Smooth muscle cell (in vitro differentiated cells): ENCODE data around the gene CAMSAP3. TPM values are rescaled to one million over a fixed set of nuclear protein-coding genes. Genes with fewer than 3 reads are reported as not detected.

Source experiments
- DNase-seq: peaks from one replicate; lab custom pipeline; 2025; ENCODE audit not compliant: unreplicated experiment; lab: John Stamatoyannopoulos, UW
- H2AFZ ChIP-seq: fragments of 200-600 bp; sonication (generic); 2 replicates; pipeline ENCODE4 v1.6.0; 2016; ENCODE audit warnings: antibody characterized with exemption, low read depth, mild to moderate bottlenecking
- H3F3A ChIP-seq: fragments of 200-600 bp; sonication (generic); 2 replicates; pipeline ENCODE4 v1.6.0; 2017; ENCODE audit warnings: antibody characterized with exemption, low read depth
- H3K27ac ChIP-seq: fragments of 200-600 bp; sonication (generic); 2 replicates; pipeline ENCODE4 v1.5.1; 2016; ENCODE audit warnings: low read depth, mild to moderate bottlenecking
- H3K27me3 ChIP-seq: fragments of 200-600 bp; sonication (generic); 2 replicates; pipeline ENCODE4 v1.6.1; 2016; ENCODE audit warnings: low read depth, mild to moderate bottlenecking
- H3K36me3 ChIP-seq: fragments of 200-600 bp; sonication (generic); 2 replicates; pipeline ENCODE4 v1.5.1; 2016; ENCODE audit warnings: low read depth
- H3K4me1 ChIP-seq: fragments of 200-600 bp; sonication (generic); 2 replicates; pipeline ENCODE4 v1.5.1; 2016; ENCODE audit warnings: low read depth
- H3K4me2 ChIP-seq: fragments of 200-600 bp; sonication (generic); 2 replicates; pipeline ENCODE4 v1.6.0; 2016; ENCODE audit warnings: mild to moderate bottlenecking
- H3K4me3 ChIP-seq: fragments of 200-600 bp; sonication (generic); 2 replicates; pipeline ENCODE4 v1.5.1; 2016; ENCODE audit warnings: mild to moderate bottlenecking
- H3K79me2 ChIP-seq: fragments of 200-600 bp; sonication (generic); 2 replicates; pipeline ENCODE4 v1.6.0; 2016; ENCODE audit warnings: low read depth, mild to moderate bottlenecking
- H3K9ac ChIP-seq: fragments of 200-600 bp; sonication (generic); 2 replicates; pipeline ENCODE4 v1.6.0; 2016; ENCODE audit warnings: low read depth
- H3K9me3 ChIP-seq: fragments of 200-600 bp; sonication (generic); replicated peaks from 2 replicates; pipeline ENCODE4 v1.5.1; 2016; ENCODE audit warnings: low read depth
- H4K20me1 ChIP-seq: fragments of 200-600 bp; sonication (generic); 2 replicates; pipeline ENCODE4 v1.6.0; 2016; ENCODE audit warnings: low read depth
- CTCF ChIP-seq: fragments of 200-600 bp; sonication (generic); IDR thresholded peaks from 2 replicates; pipeline ENCODE4 v1.5.1; 2017; ENCODE audit warnings: borderline replicate concordance, mild to moderate bottlenecking, antibody characterized with exemption; ENCODE audit not compliant: insufficient read depth, poor library complexity, severe bottlenecking
- WGBS: methylation state at CpG from one replicate; pipeline ENCODE4 v1.1.7; 2016; ENCODE audit warnings: low lambda C conversion rate; 5-methylcytosine and 5-hydroxymethylcytosine counted together
- polyA plus RNA-seq: library from polyadenylated mRNA; unstranded; fragments of >200 nt; fragmentation: Nextera tagmentation; extraction: Ambion mirVana; gene quantifications from 2 replicates; pipeline ENCODE4 v1.2.1, GENCODE V29; 2016
- total RNA-seq: library from RNA; depleted of rRNA; stranded (reverse); fragments of >200 nt; gene quantifications from 2 replicates; pipeline ENCODE4 v1.2.3, GENCODE V29; 2014

The CAMSAP3 gene
- total and polyA plus RNA-seq, 2 experiments from 2014 or later, result 1.4 to 1.8 TPM

- no peak overlapping the region for H3K4me3 ChIP-seq
- H3F3A ChIP-seq, result no peaks in the 10 kb centered on the region
- no peaks in the 10 kb centered on the region for H3K4me1 ChIP-seq
- no peak overlapping the region for H3K4me2 ChIP-seq
- no peak for DNase-seq
- no peak overlapping the region for H2AFZ ChIP-seq
- TF ChIP-seq CTCF, result no peak
- H3K36me3 ChIP-seq, result no peaks in the 10 kb centered on the region
- H3K27ac ChIP-seq, result no peak overlapping the region
- H3K79me2 ChIP-seq, result no peaks in the 10 kb centered on the region
- no peaks in the 10 kb centered on the region for H4K20me1 ChIP-seq
- 76% methylated on average over 8 of the region's 8 CpGs for WGBS
- peaks cover 16% of the 10 kb centered on the region for H3K27me3 ChIP-seq
- no peak overlapping the region for H3K9ac ChIP-seq
- no peaks in the 10 kb centered on the region for H3K9me3 ChIP-seq
Observed at GRCh38 chr19:7661744-7662538, 66.3 kb downstream of the CAMSAP3 start.

- 92% methylated on average over 13 of the region's 14 CpGs for WGBS
- Histone ChIP-seq H3K36me3 (no peaks in the 10 kb centered on the region), H3F3A (no peaks in the 10 kb centered on the region), H3K9ac (no peak overlapping the region), H3K4me2 (no peak overlapping the region), H3K4me3 (no peak overlapping the region), H3K79me2 (no peaks in the 10 kb centered on the region), H3K27me3 (peaks cover 14% of the 10 kb centered on the region), H3K9me3 (no peaks in the 10 kb centered on the region), H2AFZ (no peak overlapping the region), H3K27ac (no peak overlapping the region), H4K20me1 (no peaks in the 10 kb centered on the region), H3K4me1 (no peaks in the 10 kb centered on the region)
- no peak for TF ChIP-seq CTCF
- DNase-seq, result no peak
Observed at GRCh38 chr19:7662657-7663056, 67.0 kb downstream of the CAMSAP3 start.

GRCh38 chr19:7663706-7664105, 68.0 kb downstream of the CAMSAP3 start:
- Histone ChIP-seq H3K27me3 (peaks cover 20% of the 10 kb centered on the region), H3K4me3 (no peak overlapping the region), H2AFZ (no peak overlapping the region), H3K36me3 (no peaks in the 10 kb centered on the region), H3K9ac (no peak overlapping the region), H3K4me1 (no peaks in the 10 kb centered on the region), H3K27ac (no peak overlapping the region), H3K9me3 (no peaks in the 10 kb centered on the region), H3K79me2 (no peaks in the 10 kb centered on the region), H3K4me2 (no peak overlapping the region), H3F3A (no peaks in the 10 kb centered on the region), H4K20me1 (no peaks in the 10 kb centered on the region)
- 85% methylated on average over 7 of the region's 7 CpGs for WGBS
- no peak for TF ChIP-seq CTCF
- DNase-seq, result no peak

- Histone ChIP-seq H3K4me1 (no peaks in the 10 kb centered on the region), H3K27me3 (peaks cover 27% of the 10 kb centered on the region), H4K20me1 (no peaks in the 10 kb centered on the region), H3K27ac (no peak overlapping the region), H3K4me2 (no peak overlapping the region), H3K79me2 (no peaks in the 10 kb centered on the region), H3K9me3 (no peaks in the 10 kb centered on the region), H3K36me3 (no peaks in the 10 kb centered on the region), H2AFZ (no peak overlapping the region), H3K4me3 (no peak overlapping the region), H3F3A (no peaks in the 10 kb centered on the region), H3K9ac (no peak overlapping the region)
- no peak for TF ChIP-seq CTCF
- no peak for DNase-seq
- WGBS, result 87% methylated on average over 4 of the region's 4 CpGs
Observed at GRCh38 chr19:7665076-7665475, 69.4 kb downstream of the CAMSAP3 start.
